HUES6 (cell line): ENCODE data around the gene INPP4A.
"Not testable (repeated sequence)": the region's sequence is repeated elsewhere in the genome, so short reads cannot be mapped to it uniquely, and the experiment has no call there.

Experiments
- H3K27ac ChIP-seq: 2 replicates; pipeline ENCODE4 v1.7.0; 2013; ENCODE audit warnings: low read depth, mild to moderate bottlenecking, low read length, inconsistent platforms
- H3K27me3 ChIP-seq: 2 replicates; pipeline ENCODE4 v1.6.1; 2013; ENCODE audit warnings: low read length; ENCODE audit not compliant: control insufficient read depth, insufficient read depth
- H3K36me3 ChIP-seq: 2 replicates; pipeline ENCODE4 v1.6.1; 2013; ENCODE audit warnings: low read length; ENCODE audit not compliant: control insufficient read depth, insufficient read depth
- H3K4me1 ChIP-seq: 2 replicates; pipeline ENCODE4 v1.6.1; 2013; ENCODE audit warnings: low read length; ENCODE audit not compliant: control insufficient read depth, insufficient read depth
- H3K4me3 ChIP-seq: 2 replicates; pipeline ENCODE4 v1.5.1; 2013; ENCODE audit warnings: low read depth, low read length
- H3K9ac ChIP-seq: one replicate; pipeline ENCODE4 v1.6.1; 2013; ENCODE audit warnings: mild to moderate bottlenecking, low read length
- H3K9me3 ChIP-seq: 2 replicates; pipeline ENCODE4 v1.6.1; 2013; ENCODE audit warnings: low read depth, low read length; ENCODE audit not compliant: control insufficient read depth, insufficient read depth

The INPP4A gene

DNA sequence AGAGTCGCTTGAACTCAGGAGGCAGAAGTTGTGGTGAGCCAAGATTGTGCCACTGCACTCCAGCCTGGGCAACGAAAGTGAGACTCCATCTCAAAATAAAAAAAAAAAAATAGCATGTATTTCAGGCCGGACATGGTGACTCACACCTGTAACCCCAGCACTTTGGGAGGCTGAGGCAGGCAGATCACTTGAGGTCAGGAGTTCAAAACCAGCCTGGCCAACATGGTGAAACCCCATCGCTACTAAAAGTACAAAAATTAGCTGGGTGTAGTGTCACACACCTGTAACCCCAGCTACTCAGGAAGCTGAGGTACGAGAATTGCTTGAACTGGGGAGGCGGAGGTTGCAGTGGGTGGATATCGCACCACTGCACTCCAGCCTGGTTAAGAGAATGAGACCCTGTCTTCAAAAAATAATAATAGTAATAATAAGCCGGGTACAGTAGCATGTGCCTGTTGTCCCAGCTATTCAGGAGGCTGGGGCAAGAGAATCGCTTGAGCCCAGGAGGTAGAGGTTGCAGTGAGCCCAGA, 28.9 kb upstream of the INPP4A start:
- H3K4me3 ChIP-seq, H3K36me3 ChIP-seq, H3K4me1 ChIP-seq, H3K9ac ChIP-seq, H3K27me3 ChIP-seq, H3K27ac ChIP-seq: not testable (repeated sequence)
- H3K9me3 ChIP-seq = peaks cover 16% of the 10 kb centered on the region

DNA sequence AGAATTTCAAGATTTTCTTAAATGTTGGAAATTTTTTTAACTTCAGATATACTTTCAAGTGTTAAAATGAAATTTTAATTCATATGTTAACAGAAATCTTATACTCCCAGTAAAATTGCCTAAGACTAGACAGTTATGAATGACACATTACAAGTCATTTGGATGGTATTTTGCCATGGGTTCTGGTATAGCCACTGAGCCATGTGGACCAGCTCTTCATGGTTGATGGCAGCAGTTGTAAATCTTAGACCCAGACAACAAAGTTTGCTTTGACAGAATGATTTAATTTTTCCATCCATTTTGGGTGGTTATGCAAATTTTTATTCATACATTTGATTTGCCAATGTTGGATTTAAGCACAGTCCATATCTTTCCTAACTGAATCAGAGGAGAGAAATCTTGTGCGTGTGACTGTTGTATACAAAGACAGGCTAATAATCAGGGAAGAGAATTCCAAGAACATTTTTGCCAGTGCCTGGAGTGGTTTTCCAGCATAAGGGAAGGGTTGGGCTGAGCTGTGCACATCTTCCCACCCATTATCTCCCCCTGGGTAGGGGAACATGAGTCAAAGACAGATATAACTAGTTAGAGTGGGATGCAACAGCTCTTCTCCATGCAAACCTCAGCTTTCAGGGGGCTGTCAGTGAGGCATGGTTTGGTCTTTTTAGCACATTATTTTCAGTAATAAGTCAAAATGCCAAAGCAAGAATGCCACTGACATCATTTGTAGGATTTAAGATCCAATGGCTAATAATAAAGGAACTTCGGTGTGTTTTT, 28.1 kb upstream of the INPP4A start:
- Histone ChIP-seq H3K27me3 (no peaks in the 10 kb centered on the region), H3K27ac (no peak overlapping the region), H3K9me3 (peaks cover 16% of the 10 kb centered on the region), H3K9ac (no peak overlapping the region), H3K36me3 (no peaks in the 10 kb centered on the region), H3K4me1 (no peaks in the 10 kb centered on the region), H3K4me3 (no peak overlapping the region)

DNA sequence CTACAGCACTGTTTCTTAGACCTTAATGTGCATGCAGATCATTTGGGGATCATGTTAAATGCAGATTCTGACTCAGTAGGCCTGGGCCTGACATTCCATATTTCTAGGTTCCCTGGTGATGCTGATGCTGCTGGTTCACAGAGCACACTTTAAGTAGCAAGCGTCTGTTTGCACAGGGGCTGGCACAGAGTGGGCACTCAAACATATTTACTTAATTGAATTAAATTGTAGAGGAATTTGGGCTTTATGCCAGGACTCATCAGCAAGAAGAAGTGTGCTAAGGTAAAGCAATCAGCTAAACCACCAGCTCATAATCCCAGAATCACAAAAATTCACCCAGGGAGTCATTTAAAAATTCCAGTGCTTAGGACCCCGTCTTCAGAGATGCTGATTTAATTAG, 25.1 kb upstream of the INPP4A start:
- Histone ChIP-seq H3K36me3 (no peaks in the 10 kb centered on the region), H3K4me1 (no peaks in the 10 kb centered on the region), H3K4me3 (no peak overlapping the region), H3K9ac (no peak overlapping the region), H3K9me3 (peaks cover 22% of the 10 kb centered on the region), H3K27ac (no peak overlapping the region), H3K27me3 (no peaks in the 10 kb centered on the region)

DNA sequence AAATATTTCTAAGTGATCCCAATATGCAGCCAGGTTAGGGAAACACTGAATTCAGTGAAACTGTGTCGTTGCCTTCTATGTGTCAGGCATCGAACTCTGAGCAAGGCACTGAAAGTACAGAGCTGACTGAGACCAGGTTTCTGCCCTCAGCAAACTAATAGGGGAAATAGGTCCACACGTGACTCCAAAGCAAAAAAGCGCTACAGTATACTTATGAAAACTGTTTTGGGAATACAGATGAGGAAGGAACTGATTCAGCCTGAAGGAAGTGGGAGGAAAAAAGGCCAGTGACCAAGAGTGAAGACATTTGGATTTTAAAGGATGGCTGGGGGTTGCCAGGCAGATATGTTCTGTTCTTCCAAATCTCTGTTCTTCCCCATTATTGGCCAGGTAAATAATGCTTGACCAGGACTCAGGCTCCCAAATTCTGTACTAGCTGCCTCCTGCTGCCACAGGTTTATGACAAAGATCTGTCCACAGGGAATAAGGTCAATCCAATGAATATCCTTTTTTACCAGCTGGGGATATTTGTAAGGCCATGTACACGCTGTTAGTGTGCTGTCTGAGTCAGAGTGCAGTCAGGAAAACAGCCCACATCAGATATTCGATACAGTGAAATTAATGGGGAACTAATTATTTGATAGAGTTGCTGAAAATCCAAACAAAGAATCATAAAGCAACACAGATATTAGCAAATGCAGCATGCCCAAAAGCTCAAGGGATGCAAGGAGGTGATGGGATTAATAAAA, 24.5 kb upstream of the INPP4A start:
- H3K4me3 ChIP-seq = no peak overlapping the region
- H3K36me3 ChIP-seq = no peaks in the 10 kb centered on the region
- no peak overlapping the region for H3K27ac ChIP-seq
- H3K27me3 ChIP-seq = no peaks in the 10 kb centered on the region
- H3K4me1 ChIP-seq = no peaks in the 10 kb centered on the region
- H3K9me3 ChIP-seq = peaks cover 16% of the 10 kb centered on the region
- no peak overlapping the region for H3K9ac ChIP-seq

DNA sequence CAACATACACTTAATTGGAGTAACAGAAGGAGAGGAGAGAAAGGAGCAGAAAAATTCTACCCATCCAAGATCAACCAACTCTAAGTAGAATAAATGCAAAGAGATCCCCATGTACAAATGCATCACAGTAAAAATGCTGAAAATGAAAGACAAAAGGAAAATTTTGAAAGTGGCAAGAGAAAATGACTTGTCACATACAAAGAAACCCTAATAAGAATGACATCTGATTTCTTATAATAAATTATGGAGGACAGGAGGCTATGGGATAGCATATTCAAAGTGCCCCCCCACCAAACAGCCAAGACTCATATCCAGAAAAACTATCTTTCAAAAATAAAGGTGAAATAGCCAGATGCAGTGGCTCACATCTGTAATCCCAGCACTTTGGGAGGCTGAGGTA, 22.2 kb upstream of the INPP4A start:
- peaks cover 13% of the 10 kb centered on the region for H3K9me3 ChIP-seq
- no peaks in the 10 kb centered on the region for H3K36me3 ChIP-seq
- H3K27me3 ChIP-seq = no peaks in the 10 kb centered on the region
- no peak overlapping the region for H3K4me3 ChIP-seq
- no peak overlapping the region for H3K27ac ChIP-seq
- no peak overlapping the region for H3K9ac ChIP-seq
- H3K4me1 ChIP-seq = no peaks in the 10 kb centered on the region

DNA sequence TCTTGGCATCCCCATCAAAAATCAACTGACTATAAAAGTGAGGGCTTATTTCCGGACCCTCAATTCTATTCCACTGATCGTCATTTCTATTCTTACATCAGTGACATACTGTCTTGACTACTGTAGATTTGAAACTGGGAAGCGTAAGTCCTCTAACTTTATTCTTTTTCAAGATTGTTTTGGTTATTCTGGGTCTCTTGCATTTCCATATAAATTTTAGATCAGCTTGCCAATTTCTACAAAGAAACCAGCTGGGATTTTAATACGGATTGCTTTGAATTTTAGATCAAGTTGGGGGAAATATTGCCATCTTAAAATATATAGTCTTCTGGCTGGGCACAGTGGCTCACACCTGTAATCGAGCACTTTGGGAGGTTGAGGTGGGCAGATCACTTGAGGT, 17.9 kb upstream of the INPP4A start:
- no peak overlapping the region for H3K27ac ChIP-seq

DNA sequence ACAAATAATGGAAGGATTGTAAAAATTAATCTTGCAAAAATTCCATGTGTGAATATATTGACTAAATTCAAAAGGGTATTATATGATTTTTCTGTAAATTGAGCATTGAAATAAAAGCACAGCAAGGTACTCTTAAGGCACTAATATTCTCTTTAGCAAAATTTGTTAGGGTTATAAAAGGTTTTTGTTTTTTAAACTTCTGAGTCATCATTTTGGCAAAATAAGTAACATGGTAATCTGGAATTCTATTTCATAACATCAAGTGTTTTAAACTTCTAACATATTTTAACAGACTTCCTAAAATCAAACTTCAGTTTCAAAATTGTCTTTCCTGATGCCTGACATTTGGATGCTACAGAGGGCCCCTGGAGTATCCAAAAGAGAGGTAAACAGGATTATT, 12.5 kb upstream of the INPP4A start:
- Histone ChIP-seq H3K27ac (no peak overlapping the region), H3K27me3 (no peaks in the 10 kb centered on the region), H3K4me1 (no peaks in the 10 kb centered on the region), H3K9me3 (peaks cover 41% of the 10 kb centered on the region), H3K36me3 (no peaks in the 10 kb centered on the region), H3K9ac (no peak overlapping the region), H3K4me3 (no peak overlapping the region)

More for the DNA sequence above, 17.9 kb upstream of the INPP4A start:
- Histone ChIP-seq H3K9ac (no peak overlapping the region), H3K4me1 (no peaks in the 10 kb centered on the region), H3K27me3 (no peaks in the 10 kb centered on the region), H3K9me3 (peaks cover 28% of the 10 kb centered on the region), H3K36me3 (no peaks in the 10 kb centered on the region), H3K4me3 (no peak overlapping the region)

DNA sequence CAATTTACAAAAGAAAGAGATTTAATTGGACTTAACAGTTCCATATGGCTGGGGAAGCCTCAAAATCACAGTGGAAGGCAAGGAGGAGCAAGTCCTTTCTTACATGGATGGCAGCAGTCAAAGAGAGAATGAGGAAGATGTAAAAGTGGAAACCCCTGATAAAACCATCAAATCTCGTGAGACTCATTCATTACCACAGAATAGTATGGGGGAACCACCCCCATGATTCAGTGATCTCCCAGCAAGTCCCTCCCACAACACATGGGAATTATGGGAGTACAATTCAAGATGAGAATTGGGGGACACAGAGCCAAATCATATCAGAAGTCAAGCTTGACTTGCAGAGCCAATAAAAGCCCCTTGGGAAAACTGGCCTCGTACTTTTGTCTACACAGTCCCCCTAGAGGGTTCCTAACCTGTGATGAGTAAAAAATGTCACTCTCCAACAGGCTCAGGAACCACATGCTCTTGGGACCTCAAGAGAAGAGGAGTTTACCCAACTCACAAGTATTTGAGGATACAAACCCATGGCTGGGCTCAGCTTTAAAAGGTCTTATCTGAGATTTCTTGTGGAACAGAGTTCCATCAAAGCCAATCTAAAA, 11.2 kb upstream of the INPP4A start:
- Histone ChIP-seq H3K4me3 (no peak overlapping the region), H3K27ac (no peak overlapping the region), H3K9ac (no peak overlapping the region), H3K9me3 (peaks cover 41% of the 10 kb centered on the region), H3K27me3 (no peaks in the 10 kb centered on the region), H3K36me3 (no peaks in the 10 kb centered on the region), H3K4me1 (no peaks in the 10 kb centered on the region)

DNA sequence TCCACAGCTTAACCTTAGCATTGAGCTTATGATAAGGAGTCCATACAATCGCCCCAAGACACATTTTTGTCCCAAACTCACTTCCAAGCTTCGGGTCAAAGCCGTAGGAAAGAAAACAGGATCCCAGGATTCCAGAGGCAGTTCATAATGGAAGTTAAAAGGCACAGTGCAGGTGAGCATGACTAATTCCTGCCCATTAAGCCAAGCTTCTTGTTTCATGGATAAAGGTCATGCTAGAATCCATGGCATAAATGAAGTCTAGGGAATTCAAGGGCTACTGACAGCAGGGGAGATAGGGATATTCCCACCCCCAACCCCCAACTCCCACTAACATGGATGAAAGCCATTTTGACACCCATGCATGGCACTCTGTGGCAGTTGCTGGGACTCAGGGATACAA, 10.2 kb upstream of the INPP4A start:
- no peaks in the 10 kb centered on the region for H3K4me1 ChIP-seq
- no peaks in the 10 kb centered on the region for H3K27me3 ChIP-seq
- no peak overlapping the region for H3K9ac ChIP-seq
- H3K9me3 ChIP-seq = peaks cover 41% of the 10 kb centered on the region
- H3K27ac ChIP-seq = no peak overlapping the region
- no peaks in the 10 kb centered on the region for H3K36me3 ChIP-seq
- no peak overlapping the region for H3K4me3 ChIP-seq

DNA sequence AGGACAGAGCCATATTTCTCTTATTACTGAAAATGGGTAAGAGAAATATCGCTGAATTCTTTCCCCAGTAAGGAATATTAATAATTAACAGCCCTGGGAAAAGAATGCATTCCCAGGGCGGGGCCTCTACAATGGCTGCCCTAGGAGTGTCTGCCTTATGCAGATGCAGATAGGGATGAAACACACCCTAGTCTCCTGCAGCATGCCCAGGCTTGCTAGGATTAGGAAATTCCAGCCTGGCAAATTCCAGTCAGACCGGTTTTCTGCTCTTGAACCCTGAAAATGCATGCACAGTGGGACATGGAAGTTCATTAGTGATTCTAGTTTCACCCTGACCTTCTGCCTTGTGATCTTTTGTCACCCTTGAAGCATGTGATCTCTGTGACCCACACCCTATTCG, 9.0 kb upstream of the INPP4A start:
- H3K9ac ChIP-seq, H3K4me1 ChIP-seq, H3K36me3 ChIP-seq, H3K4me3 ChIP-seq, H3K27me3 ChIP-seq, H3K27ac ChIP-seq: not testable (repeated sequence)
- peaks cover 39% of the 10 kb centered on the region for H3K9me3 ChIP-seq

DNA sequence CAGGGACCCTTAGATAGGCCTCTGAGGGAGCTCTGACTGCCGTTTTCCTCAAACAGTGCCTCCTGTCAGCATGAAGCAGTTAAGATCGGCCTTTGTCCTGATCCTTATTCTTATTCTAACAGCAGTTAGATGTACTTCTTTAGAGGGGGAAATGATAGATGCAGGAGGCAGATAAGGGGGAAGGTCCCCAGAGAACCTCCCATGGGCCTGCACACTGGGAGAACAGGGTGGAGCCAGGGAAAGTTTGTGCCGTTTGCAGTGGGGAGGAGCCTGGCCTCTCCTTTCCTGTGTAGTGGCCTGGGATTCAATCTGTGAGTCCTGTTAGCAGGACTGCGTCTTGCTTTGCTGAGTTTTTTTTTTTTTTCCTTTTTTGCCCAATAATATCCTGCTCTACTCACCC, 7.9 kb upstream of the INPP4A start:
- peaks cover 30% of the 10 kb centered on the region for H3K9me3 ChIP-seq
- no peaks in the 10 kb centered on the region for H3K36me3 ChIP-seq
- H3K27me3 ChIP-seq = no peaks in the 10 kb centered on the region
- no peak overlapping the region for H3K27ac ChIP-seq
- H3K9ac ChIP-seq = no peak overlapping the region
- H3K4me3 ChIP-seq = no peak overlapping the region
- no peaks in the 10 kb centered on the region for H3K4me1 ChIP-seq
